ENCODE measurements around the gene MRPS18A. TPM values are rescaled to one million over a fixed set of nuclear protein-coding genes. Genes with fewer than 3 reads are reported as not detected.

The MRPS18A gene
- total and polyA plus RNA-seq, 9 of the 15 experiments (the other 6 are each of a cell fraction or from before 2014, with no cell fraction given) = 87.5 to 243 (median 125) TPM

DNA sequence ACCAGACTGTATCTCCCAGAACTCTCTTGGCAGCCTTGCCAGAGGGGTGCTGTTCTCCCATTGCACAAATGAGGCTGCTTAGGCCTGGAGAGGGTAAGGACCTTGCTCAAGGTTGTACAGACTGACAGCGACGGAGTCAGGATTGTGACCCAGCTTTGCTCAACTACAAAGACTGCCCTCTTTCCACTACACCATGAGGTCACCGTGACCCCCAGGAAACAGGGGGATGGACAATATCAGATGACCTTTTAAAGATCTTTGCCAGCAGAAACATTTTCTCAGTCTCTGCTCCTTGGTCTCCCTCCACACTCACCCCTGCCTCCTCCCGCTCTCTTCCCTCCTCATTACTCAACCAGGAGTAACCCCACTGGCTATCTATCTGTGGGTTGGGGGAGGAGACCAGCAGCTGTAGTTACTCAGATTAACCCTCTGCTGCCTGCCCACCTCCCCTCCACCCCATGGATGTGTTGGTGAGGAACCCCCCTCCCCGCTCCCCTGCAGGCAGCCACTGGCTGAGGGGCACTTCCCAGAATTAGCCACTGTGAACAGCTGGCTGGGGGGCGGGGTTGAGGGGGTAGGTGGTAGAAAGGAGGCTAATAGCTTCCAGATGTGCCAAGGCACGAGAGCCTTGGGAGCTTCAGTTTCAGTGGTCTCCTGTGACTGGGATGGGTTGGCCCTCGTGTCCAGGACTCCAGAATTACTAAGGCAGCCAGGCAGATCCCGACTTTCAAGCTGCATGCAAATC lies 26.9 kb upstream of the MRPS18A start (continued):
- TF ChIP-seq, protein P1, sequence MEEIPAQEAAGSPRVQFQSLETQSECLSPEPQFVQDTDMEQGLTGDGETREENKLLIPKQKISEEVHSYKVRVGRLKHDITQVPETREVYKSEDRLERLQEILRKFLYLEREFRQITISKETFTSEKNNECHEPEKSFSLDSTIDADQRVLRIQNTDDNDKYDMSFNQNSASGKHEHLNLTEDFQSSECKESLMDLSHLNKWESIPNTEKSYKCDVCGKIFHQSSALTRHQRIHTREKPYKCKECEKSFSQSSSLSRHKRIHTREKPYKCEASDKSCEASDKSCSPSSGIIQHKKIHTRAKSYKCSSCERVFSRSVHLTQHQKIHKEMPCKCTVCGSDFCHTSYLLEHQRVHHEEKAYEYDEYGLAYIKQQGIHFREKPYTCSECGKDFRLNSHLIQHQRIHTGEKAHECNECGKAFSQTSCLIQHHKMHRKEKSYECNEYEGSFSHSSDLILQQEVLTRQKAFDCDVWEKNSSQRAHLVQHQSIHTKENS (CRISPR knock-in tag; IDR thresholded peaks at IDR 0.05) = no peak
- TF ChIP-seq HNRNPH1 (optimal IDR thresholded peaks at IDR 0.05; ENCODE audit: low read depth, low read length) (no peak), KDM1A (IDR thresholded peaks at IDR 0.05) (peak in 1 of 2 experiments; percentile 33; a peak in 1 of 4 replicates), CBX2 (IDR thresholded peaks at IDR 0.05; ENCODE audit: insufficient read depth, low read length, poor library complexity, severe bottlenecking) (no peak), FOSL1 (tag; conservative IDR thresholded peaks at IDR 0.05) (peak; percentile 66), SMARCE1 (IDR thresholded peaks at IDR 0.05) (peak; percentile 70; the same call in 1 of the 2 replicates), MAFK (IDR thresholded peaks at IDR 0.05; ENCODE audit: low read length) (no peak), NCOA1 (IDR thresholded peaks at IDR 0.05; ENCODE audit: low read depth) (peak; percentile 21; the same call in 1 of the 2 replicates), TEAD1 (CRISPR knock-in tag; IDR thresholded peaks at IDR 0.05) (0 out of 4 replicates have a peak, but pooled peaks of 1 of the 2 experiments have one; percentile 53), ETV5 (CRISPR knock-in tag; IDR thresholded peaks at IDR 0.05; ENCODE audit: low read depth) (no peak), NR2C2 (CRISPR knock-in tag; IDR thresholded peaks at IDR 0.05) (no peak; the same call in 1 of the 2 replicates), NR2C2 (tag; IDR thresholded peaks at IDR 0.05) (peak; percentile 83), SOX6 (IDR thresholded peaks at IDR 0.05) (peak; percentile 48), MTA2 (IDR thresholded peaks at IDR 0.05; ENCODE audit: low read depth) (0 out of 2 replicates have a peak, but pooled peaks have one; percentile 29), MCM7 (IDR thresholded peaks at IDR 0.05) (no peak), TAL1 (IDR thresholded peaks at IDR 0.05) (peak; percentile 48), ZNF263 (CRISPR knock-in tag; IDR thresholded peaks at IDR 0.05; ENCODE audit: borderline replicate concordance) (peak; percentile 78; the same call in 1 of the 2 replicates)
- TF ChIP-seq, protein P2, sequence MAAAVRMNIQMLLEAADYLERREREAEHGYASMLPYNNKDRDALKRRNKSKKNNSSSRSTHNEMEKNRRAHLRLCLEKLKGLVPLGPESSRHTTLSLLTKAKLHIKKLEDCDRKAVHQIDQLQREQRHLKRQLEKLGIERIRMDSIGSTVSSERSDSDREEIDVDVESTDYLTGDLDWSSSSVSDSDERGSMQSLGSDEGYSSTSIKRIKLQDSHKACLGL (CRISPR knock-in tag; IDR thresholded peaks at IDR 0.05; ENCODE audit: borderline replicate concordance, poor library complexity, severe bottlenecking) = no peak
- TF ChIP-seq, protein P3, sequence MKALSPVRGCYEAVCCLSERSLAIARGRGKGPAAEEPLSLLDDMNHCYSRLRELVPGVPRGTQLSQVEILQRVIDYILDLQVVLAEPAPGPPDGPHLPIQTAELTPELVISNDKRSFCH (CRISPR knock-in tag; IDR thresholded peaks at IDR 0.05) = no peak
- TF ChIP-seq, protein P3 (tag; IDR thresholded peaks at IDR 0.05) = peak; percentile 98
- TF ChIP-seq, protein P4, sequence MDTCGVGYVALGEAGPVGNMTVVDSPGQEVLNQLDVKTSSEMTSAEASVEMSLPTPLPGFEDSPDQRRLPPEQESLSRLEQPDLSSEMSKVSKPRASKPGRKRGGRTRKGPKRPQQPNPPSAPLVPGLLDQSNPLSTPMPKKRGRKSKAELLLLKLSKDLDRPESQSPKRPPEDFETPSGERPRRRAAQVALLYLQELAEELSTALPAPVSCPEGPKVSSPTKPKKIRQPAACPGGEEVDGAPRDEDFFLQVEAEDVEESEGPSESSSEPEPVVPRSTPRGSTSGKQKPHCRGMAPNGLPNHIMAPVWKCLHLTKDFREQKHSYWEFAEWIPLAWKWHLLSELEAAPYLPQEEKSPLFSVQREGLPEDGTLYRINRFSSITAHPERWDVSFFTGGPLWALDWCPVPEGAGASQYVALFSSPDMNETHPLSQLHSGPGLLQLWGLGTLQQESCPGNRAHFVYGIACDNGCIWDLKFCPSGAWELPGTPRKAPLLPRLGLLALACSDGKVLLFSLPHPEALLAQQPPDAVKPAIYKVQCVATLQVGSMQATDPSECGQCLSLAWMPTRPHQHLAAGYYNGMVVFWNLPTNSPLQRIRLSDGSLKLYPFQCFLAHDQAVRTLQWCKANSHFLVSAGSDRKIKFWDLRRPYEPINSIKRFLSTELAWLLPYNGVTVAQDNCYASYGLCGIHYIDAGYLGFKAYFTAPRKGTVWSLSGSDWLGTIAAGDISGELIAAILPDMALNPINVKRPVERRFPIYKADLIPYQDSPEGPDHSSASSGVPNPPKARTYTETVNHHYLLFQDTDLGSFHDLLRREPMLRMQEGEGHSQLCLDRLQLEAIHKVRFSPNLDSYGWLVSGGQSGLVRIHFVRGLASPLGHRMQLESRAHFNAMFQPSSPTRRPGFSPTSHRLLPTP (IDR thresholded peaks at IDR 0.05; ENCODE audit: borderline replicate concordance, extremely low read depth, insufficient read length) = no peak
- TF ChIP-seq, protein P5, sequence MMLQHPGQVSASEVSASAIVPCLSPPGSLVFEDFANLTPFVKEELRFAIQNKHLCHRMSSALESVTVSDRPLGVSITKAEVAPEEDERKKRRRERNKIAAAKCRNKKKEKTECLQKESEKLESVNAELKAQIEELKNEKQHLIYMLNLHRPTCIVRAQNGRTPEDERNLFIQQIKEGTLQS (IDR thresholded peaks at IDR 0.05) = peak; percentile 74
- TF ChIP-seq, protein P5 (CRISPR knock-in tag; conservative IDR thresholded peaks at IDR 0.05) = no peak
